Stimulated activated CD4-positive, alpha-beta T cell treated with anti-CD3 and anti-CD28 coated beads, Interleukin-2, amount 100 ng/mL, for 24 hours (primary cell): ENCODE measurements around the gene ATF1.
"Not testable (repeated sequence)": the region's sequence is repeated elsewhere in the genome, so short reads cannot be mapped to it uniquely, and the experiment has no call there.

Experiments
- DNase-seq, 2 donors: peaks; one replicate each; pipeline ENCODE4 v3.0.0-alpha.2; 2020

Gene ATF1

DNA sequence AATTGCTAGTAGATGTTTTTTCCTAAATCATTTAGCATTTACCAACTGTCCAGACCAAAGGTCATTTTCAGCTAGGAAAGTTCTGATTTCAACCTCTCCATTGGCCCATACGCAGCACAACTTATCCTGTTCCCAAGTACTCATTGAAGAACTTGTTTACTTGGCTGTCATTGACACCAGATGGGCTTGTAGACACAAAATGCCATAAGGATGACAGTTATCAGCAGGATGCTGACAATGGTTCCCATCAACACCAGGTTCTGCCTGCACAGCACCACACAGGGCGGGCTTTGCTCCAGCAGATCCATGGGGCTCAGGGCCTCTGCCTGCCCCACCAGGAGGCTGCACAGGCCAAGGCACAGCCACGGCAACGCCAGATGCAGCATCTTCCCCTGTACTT, 42.3 kb downstream of the ATF1 start:
- no peak for DNase-seq

DNA sequence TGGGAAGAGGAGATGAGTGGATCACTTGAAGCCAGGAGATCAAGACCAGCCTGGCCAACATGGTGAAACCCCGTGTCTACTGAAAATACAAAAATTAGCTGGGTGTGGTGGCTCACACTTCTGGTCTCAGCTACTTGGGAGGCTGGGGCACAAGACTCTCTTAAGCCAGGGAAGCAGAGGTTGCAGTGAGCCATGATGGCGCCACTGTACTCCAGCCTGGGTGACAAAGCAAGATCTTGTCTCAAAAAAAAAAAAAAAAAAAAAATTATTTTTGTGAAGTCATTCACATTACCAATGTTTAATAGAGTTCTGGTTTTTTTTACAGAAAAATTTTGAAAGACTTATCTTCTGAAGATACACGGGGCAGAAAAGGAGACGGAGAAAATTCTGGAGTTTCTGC, 45.2 kb downstream of the ATF1 start:
- not testable (repeated sequence) for DNase-seq

DNA sequence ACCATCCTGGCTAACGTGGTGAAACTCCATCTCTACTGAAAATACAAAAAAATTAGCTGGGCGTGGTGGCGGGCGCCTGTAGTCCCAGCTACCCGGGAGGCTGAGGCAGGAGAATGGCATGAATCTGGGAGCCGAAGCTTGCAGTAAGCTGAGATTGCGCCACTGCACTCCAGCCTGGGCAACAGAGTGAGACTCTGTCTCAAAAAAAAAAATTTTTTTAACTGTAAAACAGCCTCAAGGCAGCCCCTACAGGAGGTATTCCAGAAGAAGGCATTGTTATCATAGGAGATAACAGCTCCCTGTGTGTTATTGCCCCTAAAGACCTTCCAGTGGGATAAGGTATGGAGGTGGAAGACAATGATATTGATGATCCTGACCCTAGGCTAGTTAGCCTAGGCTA, 51.0 kb downstream of the ATF1 start:
- DNase-seq: not testable (repeated sequence)

DNA sequence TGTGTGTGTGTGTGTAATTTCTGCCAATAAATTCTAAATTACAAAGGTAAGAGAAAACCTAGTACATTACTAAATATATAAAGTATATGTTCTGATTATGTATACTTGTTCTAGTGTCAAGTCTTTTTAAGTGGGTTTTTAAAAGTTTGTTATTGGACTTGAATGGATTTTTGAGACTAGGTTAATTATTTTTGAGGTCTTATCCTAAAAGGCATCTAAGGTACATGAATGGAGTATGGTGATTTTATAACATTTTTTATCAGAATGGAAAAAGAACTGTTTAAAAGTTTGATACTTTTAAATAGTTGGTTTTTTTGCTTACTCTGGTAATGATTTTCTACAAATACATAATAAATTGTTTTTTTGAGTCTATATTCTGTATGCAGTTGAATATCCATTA, 56.3 kb downstream of the ATF1 start:
- no peak for DNase-seq

DNA sequence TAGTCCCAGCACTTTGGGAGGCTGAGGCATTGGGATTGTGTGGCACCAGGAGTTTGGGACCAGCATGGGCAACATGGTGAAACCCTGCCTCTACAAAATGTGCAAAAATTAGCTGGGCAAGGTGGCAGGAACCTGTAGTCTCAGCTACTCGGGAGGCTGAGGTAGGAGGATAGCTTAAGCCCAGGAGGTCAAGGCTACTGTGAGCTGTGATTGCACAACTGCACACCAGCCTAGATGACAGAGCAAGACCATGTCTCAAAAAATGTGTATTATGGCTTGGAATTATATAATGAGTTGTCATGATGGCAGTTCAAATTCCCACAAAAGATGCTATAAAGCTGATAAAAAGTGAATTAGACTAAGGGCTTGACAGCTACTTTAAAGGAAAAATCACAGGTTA, 58.2 kb downstream of the ATF1 start:
- DNase-seq: no peak

DNA sequence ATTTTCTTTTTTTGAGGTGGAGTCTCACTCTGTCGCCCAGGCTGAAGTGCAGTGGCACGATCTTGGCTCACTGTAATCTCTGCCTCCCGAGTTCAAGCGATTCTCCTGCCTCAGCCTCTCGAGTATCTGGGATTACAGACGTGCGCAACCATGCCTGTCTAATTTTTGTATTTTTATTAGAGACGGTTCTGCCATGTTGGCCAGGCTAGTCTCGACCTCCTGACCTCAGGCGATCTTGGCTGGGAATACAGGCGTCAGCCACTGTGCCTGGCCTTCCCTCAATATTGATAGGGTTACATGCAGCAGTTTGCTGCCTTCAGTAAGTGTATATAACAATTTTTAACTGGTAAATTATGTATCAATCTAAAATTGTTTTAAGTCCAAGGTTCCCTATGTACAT, 59.8 kb downstream of the ATF1 start:
- DNase-seq: not testable (repeated sequence)

DNA sequence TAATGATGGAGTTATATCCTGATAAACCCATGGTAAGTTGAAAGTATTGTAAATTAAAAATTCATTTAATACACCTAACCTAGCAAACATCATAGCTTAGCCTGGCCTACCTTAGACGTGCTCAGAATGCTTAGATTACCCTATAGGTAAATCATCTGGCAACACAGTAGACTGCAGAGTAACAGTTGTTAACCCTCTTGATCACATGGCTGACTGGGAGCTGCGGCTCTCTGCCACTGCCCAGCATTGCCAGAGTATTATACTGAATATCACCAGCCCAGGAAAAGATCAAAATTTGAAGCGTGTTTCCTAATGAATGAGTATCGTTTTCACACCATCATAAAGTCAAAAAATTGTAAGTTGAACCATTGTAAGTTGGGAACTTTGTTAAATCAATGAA, 61.0 kb downstream of the ATF1 start:
- DNase-seq: no peak

DNA sequence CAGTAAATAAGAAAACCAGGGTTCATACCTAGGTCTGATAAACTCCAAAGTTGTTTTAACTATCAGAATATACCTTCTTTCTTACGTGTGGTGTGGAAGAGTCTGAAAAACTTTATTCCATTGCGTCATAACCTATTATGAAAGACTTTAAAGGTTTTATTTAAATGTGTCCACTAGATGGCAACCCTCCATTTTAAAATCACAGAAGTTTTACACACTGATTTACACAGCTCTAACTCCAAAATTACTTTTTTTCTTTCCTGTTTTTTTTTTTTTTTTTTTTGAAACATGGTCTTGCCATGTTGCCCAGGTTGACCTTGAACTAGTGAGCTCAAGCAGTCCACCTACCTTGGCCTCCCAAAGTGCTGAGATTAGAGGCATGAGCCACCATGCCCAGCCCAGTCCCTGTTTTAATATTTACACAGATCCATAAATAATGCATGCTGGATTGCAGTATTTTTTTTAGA, 61.5 kb downstream of the ATF1 start:
- DNase-seq: no peak

DNA sequence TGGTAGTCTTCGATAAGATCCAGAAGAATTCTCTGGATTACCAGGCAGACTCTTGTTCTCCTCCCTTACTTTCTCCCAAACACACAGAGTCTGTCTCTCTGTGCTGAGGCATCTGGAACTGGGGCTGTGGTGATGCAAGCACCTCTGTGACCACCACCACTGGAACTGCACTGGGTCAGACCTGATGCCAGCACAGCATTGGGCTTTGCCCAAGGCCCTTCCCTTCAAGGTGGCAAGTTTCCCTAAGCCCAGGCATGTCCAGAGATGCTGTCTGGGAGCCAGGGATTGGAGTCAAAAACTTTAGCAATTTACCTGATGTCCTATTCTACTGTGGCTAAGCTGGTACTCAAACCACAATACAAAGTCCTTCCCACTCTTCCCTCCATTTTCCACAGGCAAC, 64.2 kb downstream of the ATF1 start:
- DNase-seq: no peak

DNA sequence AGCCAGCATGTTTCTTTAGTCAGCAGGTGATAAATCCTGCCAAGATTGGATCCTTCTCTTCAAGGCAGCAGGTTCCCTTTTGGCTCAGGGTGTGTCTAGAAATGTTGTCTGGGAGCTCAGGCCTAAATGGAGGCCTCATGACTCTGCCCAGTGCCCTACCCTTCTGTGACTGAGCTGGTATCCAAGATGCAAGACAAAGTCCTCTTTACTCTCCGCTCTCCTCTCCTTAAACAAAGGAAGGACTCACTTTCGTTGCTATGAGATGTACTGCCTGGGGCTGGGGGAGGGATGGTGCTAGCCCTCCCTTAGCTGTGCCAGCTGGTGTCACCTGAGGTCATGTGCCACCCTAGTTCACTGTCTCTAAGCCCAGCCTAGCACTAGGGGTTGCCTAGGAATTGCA, 65.0 kb downstream of the ATF1 start:
- DNase-seq: no peak

DNA sequence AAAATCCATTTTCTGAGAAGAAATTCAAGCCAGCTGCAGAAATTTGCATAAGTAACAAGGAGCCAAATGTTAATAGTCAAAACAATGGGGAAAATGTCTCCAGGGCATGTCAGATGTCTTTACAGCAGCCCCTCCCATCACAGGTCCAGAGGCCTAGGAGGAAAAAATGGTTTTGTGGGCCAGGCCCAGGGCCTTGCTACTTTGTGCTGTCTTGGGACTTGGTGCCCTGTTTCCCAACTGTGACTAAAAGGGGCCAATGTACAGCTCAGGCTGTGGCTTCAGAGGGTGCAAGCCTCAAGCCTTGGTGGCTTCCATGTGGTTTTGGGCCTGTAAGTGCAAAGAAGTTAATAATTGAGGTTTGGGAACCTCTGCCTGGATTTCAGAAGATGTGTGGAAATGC, 69.9 kb downstream of the ATF1 start:
- not testable (repeated sequence) for DNase-seq

DNA sequence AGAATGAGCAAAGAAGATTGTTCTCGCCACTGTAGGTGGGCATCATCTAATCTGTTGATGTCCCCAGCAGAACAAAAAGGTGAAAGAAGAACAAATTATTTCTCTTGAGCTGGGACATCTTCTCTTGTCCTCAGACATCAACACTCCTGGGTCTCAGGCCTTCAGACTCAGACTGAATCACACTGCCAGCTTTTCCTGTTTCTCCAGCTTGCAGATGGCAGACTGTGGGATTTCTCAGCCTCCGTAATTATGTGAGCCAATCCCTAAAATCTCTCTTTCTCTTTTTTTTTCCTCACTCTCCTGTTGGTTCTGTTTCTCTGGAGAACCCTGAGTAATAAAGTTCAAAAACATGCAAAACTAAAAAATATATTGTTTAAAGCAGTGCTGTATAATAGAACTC, 75.1 kb downstream of the ATF1 start:
- no peak for DNase-seq

DNA sequence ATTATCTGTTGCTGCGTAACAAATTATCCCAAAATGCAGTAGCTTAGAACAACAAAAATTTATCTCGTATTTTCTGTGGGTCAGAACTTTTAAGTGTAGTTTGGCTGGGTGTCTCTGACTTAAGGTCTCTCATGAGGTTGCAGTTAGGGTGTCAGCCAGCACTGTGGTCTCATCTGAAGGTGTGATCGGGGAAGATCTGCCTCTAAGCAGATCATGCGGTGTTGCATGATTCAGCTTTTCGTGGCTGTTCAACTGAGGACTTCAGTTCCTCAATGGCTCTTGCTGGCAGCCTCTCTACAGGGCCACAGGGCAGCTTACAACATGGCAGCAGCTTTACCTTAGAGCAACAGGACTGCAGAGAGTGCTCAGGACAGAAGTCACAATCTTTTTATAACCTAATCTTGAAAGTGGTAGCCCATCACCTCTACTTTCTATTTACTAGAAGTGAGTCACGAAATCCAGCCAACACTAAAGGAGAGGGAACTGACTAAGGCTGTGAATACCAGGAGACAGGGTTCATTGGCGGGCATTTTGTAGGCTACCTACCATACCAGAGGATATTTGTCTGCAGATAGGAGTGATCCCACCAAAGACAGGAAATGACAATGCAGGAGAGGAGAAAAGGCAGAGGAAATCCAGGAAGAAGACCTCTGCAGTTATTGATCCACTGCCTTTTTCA, 77.0 kb downstream of the ATF1 start:
- no peak for DNase-seq

DNA sequence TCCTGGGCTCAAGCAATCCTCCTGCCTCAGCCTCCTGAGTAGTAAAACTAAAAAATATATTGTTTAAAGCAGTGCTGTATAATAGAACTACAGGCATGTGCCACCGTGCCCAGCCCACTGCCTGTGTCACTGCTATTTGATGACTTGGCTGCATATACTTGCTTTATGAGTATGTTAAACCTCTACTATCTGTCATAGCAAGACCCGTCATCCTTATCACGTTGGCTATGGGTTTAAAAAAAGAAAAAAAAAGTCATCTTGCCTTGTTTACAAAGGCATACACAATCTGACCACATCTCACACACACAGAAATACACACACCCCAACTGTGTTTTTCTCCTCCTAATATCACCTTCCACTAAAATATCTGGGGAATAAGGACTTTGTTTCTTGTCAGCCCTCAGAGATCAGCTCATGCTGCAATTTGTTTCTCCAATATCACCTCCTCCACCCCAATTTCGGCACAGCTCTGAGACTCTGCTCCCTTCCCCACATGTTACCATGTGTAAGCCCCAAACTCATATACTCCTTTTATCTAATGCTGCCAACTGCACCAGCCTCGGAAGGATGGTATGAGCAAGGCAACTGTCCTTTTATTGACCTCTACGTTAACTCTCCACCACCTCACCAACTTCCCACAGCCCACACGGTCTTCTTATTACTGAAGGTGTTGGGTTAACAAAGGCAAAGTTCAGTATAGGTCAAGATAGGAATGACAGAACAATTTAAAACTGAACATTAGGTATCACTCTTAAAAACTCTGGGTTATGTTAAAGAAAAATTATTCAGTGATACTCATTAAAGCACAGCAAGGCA, 78.0 kb downstream of the ATF1 start:
- DNase-seq: no peak

DNA sequence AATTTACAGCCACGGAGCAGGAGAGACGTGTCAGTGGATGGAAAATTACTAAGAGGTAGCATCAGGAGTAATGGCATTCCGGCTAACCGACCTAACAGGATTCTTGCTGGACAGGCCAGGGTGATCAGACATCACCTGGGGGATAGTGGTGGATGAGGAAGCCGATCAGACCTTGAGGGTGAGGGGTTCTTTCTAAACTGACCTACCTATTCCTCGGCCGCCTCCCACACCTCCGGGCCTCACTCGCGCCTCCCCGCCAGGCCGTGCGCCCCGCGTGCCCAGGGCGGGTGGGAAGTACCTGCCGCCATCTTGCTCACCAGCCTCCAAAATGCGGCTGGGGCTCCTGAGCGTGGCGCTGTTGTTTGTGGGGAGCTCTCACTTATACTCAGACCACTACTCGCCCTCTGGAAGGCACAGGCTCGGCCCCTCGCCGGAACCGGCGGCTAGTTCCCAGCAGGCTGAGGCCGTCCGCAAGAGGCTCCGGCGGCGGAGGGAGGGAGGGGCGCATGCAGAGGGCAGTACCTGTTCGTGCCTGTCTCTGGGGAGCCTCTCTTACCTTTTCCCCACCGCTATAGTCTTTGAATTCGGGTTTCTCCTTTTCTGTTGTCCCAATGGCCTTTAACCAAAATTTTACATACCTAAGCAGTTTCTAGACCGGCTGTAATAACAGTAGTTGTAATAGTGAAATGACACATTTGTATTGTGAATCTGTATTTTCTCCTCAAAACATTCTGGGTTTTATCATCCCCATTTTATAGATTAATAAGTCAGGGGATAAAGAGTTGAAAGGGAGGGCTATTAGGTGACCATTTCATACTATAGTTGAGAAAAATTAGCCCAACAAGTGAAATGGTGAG, 79.0 kb downstream of the ATF1 start, which contains the start of gene TMPRSS12:
Gene TMPRSS12 (plus strand): TSS at position 290 of the 857 bp plus-strand sequence. CDS start 39 bp downstream, at position 329.
- no peak for DNase-seq

DNA sequence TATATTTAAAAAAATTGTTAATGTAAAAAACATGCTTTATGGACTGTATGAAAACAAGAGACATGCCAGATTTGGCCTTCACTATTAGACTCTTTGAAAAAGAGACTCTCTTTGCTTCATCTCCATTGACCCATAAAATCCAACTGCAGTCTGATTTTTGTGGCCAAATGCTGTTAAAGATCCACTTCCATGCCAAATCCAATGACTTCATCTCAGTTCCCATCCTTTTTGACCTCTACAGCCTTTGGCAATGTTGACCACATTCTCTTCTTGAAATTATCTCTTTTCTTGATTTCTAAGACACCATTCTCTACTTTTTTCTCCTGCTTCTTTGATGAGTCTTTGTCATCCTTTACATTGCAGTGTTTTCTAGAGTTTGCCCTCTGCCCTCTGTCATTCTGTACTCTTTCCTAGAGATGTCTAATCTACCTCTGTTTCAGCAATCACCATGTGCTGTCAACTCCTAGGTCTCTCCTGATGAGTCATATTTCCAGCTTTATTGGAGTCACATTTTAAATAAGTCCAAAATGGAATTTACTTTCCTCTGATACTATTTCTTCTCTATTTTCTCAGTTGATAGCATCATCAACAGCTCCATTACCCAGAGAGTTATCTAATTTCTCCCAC, 81.2 kb downstream of the ATF1 start:
- no peak for DNase-seq

DNA sequence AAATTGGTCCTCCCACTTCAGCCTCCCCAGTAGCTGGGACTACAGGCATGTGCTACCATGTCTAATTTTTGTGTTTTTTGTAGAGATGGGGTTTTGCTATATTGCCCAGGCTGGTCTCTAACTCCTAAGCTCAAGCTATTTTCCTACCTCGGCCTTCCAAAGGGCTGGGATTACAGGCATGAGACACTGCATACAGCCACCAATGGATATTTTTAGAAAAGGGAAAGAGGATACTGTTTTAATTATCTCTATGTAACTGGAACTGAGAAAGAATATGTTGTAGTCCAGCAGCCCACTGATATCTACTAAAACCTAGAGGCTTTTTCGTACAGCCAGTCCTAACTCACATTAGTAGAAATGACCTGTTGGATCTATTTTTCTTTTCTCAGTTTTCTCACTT, 85.1 kb downstream of the ATF1 start:
- DNase-seq: no peak

DNA sequence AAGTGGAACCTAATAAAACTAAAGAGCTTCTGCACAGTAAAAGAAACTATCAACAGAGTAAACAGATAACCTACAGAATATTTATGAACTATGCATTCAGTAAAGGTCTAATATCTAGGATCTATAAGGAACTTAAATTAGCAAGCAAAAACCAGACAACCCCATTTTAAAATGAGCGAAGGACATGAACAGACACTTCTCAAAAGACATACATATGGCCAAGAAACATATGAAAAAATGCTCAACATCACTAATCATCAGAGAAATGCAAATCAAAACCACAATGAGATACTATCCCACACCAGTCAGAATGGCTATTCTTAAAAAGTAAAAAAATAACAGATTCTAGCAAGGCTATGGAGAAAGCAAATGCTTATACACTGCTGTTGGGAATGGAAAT, 91.3 kb downstream of the ATF1 start:
- not testable (repeated sequence) for DNase-seq

DNA sequence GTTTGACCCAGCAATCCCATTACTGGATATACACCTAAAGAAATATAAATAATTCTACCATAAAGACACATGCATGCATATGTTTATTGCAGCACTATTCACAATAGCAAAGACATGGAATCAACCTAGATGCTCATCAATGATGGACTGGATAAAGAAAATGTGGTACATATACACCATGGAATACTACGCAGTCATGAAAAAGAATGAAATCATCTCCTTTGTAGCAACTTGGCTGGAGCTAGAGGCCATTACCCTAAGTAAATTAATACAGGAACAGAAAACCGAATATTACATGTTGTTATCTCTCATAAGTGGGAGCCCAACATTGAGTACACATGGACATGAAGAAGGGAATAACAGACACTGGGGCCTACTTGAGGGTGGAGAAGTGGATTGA, 91.8 kb downstream of the ATF1 start:
- DNase-seq: not testable (repeated sequence)

DNA sequence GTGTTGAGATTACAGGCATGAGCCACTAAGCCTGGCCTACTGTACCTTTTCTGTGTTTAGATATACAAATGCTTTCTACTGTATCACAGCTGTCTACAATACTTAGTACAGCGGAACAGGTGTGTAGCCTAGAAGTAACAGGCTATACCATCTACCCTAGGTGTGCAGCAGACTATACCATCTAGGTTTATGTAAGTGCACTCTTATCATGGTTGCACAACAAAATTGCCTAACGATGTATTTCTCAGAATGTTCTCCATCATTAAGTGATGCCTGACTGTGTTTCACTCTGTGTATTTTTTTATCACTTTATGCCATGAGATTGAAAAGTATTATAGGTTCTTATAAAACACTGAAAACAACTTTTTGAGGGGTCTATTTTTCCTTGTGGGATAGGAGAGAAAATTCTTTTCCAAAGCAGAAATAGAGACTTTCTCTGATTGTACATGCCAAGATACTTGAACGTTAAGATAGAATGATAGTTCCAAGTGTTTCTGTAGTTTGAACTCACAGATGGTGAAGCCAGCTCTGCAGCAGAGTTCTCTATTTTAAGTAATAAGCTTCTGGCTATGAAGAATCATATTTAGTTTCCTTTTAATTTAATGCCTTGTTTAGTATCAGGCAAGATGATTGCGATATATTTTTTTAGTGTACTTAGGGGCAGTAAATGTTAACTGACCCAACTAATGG, 95.9 kb downstream of the ATF1 start:
- no peak for DNase-seq

DNA sequence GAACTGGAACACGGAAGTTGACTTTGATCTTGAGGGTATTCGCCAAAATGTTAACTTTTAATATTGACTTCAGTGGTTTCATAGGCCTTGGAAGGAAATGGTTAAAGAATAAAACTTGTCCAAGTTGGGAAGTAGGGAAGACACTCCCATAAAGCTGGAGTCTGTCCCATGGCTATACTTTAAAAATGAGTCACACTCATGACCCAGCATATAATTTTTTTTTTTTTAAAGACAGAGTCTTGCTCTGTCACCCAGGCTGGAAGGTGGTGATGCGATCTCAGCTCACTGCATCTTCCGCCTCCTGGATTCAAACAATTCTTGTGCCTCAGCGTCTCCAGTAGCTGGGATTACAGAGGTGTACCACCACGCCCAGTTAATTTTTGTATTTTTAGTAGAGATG, 98.4 kb downstream of the ATF1 start:
- DNase-seq: no peak

DNA sequence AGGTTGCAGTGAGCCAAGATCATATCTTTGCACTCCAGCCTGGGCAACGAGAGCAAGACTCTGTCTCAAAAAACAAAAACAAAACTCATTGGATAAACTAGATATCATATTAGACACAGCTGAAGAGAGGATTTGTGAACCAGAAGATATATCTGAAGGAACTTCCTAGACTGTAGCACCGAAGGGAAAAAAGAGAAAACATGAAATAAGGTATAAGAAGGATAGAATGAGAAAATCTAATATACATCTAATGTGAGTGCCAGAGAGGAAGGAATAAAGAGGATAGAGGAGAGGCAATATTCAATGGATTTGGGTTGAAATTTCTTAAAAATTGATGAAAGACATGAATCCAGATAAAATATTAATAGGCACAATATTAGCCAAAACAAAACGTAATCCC, 101.4 kb downstream of the ATF1 start:
- no peak for DNase-seq
